Retinal pigment epithelial cell (primary cell): ENCODE data around the gene EIF5A2.

Experiments used
- DNase-seq: peaks from one replicate; pipeline ENCODE4 v3.0.0-alpha.2; 2010; ENCODE audit warnings: low read depth
- H3K4me3 ChIP-seq: 2 replicates; pipeline ENCODE4 v1.5.1; 2011; ENCODE audit warnings: mild to moderate bottlenecking, low read length, control low read depth, moderate library complexity
- TF ChIP-seq, protein P1 (sequence below): conservative IDR thresholded peaks from 2 replicates; pipeline ENCODE4 v1.5.1; 2011; ENCODE audit warnings: low read depth, low read length, control low read depth, inconsistent platforms

The EIF5A2 gene

GRCh38 chr3:170864525-170865208, 43.8 kb downstream of the EIF5A2 start:
- TF ChIP-seq, protein P1, sequence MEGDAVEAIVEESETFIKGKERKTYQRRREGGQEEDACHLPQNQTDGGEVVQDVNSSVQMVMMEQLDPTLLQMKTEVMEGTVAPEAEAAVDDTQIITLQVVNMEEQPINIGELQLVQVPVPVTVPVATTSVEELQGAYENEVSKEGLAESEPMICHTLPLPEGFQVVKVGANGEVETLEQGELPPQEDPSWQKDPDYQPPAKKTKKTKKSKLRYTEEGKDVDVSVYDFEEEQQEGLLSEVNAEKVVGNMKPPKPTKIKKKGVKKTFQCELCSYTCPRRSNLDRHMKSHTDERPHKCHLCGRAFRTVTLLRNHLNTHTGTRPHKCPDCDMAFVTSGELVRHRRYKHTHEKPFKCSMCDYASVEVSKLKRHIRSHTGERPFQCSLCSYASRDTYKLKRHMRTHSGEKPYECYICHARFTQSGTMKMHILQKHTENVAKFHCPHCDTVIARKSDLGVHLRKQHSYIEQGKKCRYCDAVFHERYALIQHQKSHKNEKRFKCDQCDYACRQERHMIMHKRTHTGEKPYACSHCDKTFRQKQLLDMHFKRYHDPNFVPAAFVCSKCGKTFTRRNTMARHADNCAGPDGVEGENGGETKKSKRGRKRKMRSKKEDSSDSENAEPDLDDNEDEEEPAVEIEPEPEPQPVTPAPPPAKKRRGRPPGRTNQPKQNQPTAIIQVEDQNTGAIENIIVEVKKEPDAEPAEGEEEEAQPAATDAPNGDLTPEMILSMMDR = no peak
- no peak overlapping the region for H3K4me3 ChIP-seq
- DNase-seq = no peak

DNA sequence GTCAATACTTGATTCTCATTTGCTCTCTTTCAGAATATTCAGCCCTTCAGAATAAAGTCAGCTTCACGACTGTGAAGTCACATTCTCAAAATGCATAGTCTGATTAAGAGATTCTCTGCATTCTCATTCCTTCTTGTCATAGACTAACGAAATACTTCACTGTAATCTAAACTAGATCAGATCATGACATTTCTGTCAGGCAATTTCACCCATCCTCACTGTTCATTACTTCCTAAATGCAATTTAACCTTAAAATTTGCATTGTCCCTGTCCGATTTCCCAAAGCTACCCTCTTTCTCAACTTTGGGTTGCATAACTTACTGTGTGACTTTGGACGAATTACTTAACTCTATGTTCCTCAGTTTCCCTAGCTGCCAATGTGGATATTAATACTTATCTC, 44.6 kb downstream of the EIF5A2 start:
- no peak overlapping the region for H3K4me3 ChIP-seq
- DNase-seq = no peak
- TF ChIP-seq, protein P1 = no peak

DNA sequence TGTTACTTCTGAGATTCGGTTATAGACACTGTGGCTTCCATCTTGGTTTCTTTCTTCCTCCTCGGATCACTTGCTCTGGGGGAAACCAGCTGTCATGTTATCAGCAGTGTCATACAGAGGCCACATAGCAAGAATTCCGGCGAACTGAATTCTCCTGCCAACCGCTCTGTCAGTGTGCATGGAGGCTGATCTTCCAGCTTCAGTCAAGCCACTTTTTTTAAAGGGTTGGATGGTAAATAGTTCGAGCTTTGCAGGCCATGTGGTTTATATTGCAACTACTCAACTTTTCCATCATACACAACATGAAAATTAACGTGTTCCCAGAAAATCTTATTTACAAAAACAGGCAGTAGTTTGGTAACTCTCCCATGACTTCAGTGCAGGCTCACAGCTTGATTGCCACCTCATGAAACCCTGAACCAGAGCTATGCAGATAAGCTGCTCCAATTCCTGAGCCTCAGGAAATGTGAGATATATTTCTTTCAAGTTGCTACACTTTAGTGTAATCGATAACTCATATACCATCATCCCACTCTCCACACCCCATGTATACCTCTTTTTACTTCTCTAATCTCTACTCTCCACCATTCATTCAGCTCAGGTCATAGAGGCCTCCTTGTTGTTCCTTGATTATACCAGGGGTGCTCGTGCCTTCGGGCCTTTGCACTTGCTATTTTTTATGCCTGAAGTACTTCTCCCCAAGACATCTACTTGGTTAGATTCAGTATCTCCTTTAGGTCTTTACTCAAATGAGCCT, 45.6 kb downstream of the EIF5A2 start:
- TF ChIP-seq, protein P1 = no peak
- H3K4me3 ChIP-seq = no peak overlapping the region
- DNase-seq = no peak

DNA sequence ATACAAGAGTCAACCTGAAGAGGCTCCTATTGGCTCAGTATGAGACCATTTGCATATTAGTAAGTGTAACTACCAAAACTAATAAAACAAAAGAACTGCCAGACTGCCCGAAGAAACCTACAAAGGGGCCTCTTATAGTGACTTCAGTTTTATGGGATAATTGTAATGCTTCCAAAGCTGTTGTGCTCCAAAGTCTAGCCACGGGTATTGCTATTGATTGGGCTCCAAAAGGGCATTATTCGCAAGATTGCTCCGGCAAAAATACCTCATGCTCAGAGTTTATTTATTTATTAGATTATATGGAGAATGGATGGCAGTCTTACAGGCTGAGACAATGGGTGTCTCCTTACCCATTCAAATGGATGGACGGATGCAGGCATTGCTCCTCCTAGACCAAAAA, 49.8 kb downstream of the EIF5A2 start:
- no peak for DNase-seq
- H3K4me3 ChIP-seq = no peak overlapping the region
- TF ChIP-seq, protein P1 = no peak

GRCh38 chr3:170852324-170852723, 56.1 kb downstream of the EIF5A2 start:
- DNase-seq = no peak
- no peak overlapping the region for H3K4me3 ChIP-seq
- TF ChIP-seq, protein P1 = no peak

GRCh38 chr3:170848292-170848917, 60.0 kb downstream of the EIF5A2 start:
- no peak for DNase-seq
- TF ChIP-seq, protein P1 = peak; percentile 32

More at GRCh38 chr3:170848292-170848917, 60.0 kb downstream of the EIF5A2 start:
- H3K4me3 ChIP-seq = no peak overlapping the region
